CD4-positive, alpha-beta T cell treated with Interferon gamma for 1 hour (primary cell): ENCODE measurements around the gene HGS.

Experiments
- DNase-seq: peaks from one replicate; pipeline ENCODE4 v3.0.0-alpha.2; 2020

Gene HGS

GRCh38 chr17:81687770-81688541, 4.1 kb downstream of the HGS start:
- no peak for DNase-seq

GRCh38 chr17:81688616-81689015, 4.8 kb downstream of the HGS start:
- no peak for DNase-seq

- DNase-seq = no peak
Observed at GRCh38 chr17:81690066-81690465, 6.3 kb downstream of the HGS start.

GRCh38 chr17:81690549-81690948, 6.7 kb downstream of the HGS start:
- DNase-seq = no peak

- DNase-seq = no peak
Observed at GRCh38 chr17:81691196-81691595, 7.4 kb downstream of the HGS start.

GRCh38 chr17:81691608-81692007, 7.8 kb downstream of the HGS start:
- DNase-seq = no peak

- DNase-seq = no peak
Observed at GRCh38 chr17:81693509-81694210, 9.8 kb downstream of the HGS start.

GRCh38 chr17:81694810-81695209, 11.0 kb downstream of the HGS start:
- no peak for DNase-seq

- DNase-seq = no peak
Observed at GRCh38 chr17:81695211-81695610, 11.4 kb downstream of the HGS start.

- no peak for DNase-seq
Observed at GRCh38 chr17:81695801-81696200, 12.0 kb downstream of the HGS start.

GRCh38 chr17:81696218-81696941, 12.6 kb downstream of the HGS start:
- DNase-seq = no peak

GRCh38 chr17:81697261-81698044, 13.6 kb downstream of the HGS start:
- no peak for DNase-seq

GRCh38 chr17:81700353-81701287, 16.8 kb downstream of the HGS start:
- no peak for DNase-seq

- no peak for DNase-seq
Observed at GRCh38 chr17:81701288-81702071, 17.7 kb downstream of the HGS start.

- DNase-seq = peak; percentile 88
Observed at GRCh38 chr17:81702934-81703746, 19.3 kb downstream of the HGS start, which contains the start of gene MRPL12. Gene MRPL12, plus strand, starts transcription at chr17:81703367. Its CDS starts 135 bp downstream, at chr17:81703502.

- no peak for DNase-seq
Observed at GRCh38 chr17:81703747-81704654, 20.2 kb downstream of the HGS start.

- no peak for DNase-seq
Observed at GRCh38 chr17:81705518-81706231, 21.9 kb downstream of the HGS start.

GRCh38 chr17:81706232-81706611, 22.4 kb downstream of the HGS start:
- DNase-seq = no peak
